Lung (tissue), 12 donors: ENCODE data around the gene ACBD5. TPM values are rescaled to one million over a fixed set of nuclear protein-coding genes. Genes with fewer than 3 reads are reported as not detected.

ENCODE experiments used
- ATAC-seq: fragments of 200-7000 bp; cut with Tn5 transposase; one replicate; pipeline ENCODE4 v1.9.1; 2020; ENCODE audit warnings: moderate number of reproducible peaks; ENCODE audit not compliant: insufficient read depth, low FRiP score
- DNase-seq, 3 donors: peaks; one replicate each; pipeline ENCODE4 v3.0.0-alpha.2; 2013 to 2017
- H3K27ac ChIP-seq, 2 donors: one replicate each; pipeline ENCODE4 v1.5.1; 2013; ENCODE audit warnings: mild to moderate bottlenecking in 2 of 2, moderate library complexity in 2 of 2, control low read depth in 1 of 2, inconsistent platforms in 1 of 2, low read depth in 1 of 2, low read length in 1 of 2
- H3K27me3 ChIP-seq, 3 donors: one replicate each; pipeline ENCODE4 v1.5.1; 2013; ENCODE audit warnings: low read length in 2 of 3; ENCODE audit not compliant: control insufficient read depth in 3 of 3, insufficient read depth in 3 of 3
- H3K36me3 ChIP-seq, 4 donors: one replicate each; pipeline ENCODE4 v1.5.1; 2013; ENCODE audit warnings: low read length in 4 of 4, mild to moderate bottlenecking in 1 of 4, moderate library complexity in 1 of 4; ENCODE audit not compliant: control insufficient read depth in 4 of 4, insufficient read depth in 4 of 4
- H3K4me1 ChIP-seq, 5 donors: one replicate each; pipeline ENCODE4 v1.5.1; 2013; ENCODE audit warnings: low read length in 5 of 5, mild to moderate bottlenecking in 2 of 5, moderate library complexity in 1 of 5; ENCODE audit not compliant: control insufficient read depth in 5 of 5, insufficient read depth in 5 of 5
- H3K4me3 ChIP-seq: one replicate; pipeline ENCODE4 v1.5.1; 2013; ENCODE audit warnings: mild to moderate bottlenecking, control low read depth, moderate library complexity
- H3K9ac ChIP-seq, 2 donors: one replicate each; pipeline ENCODE4 v1.5.1; 2013; ENCODE audit warnings: low read length in 2 of 2, control low read depth in 1 of 2; ENCODE audit not compliant: insufficient read depth in 1 of 2
- H3K9me3 ChIP-seq, 4 donors: one replicate each; pipeline ENCODE4 v1.5.1; 2013; ENCODE audit warnings: low read length in 3 of 4, mild to moderate bottlenecking in 1 of 4, moderate library complexity in 1 of 4; ENCODE audit not compliant: control insufficient read depth in 4 of 4, insufficient read depth in 3 of 4
- CTCF ChIP-seq: IDR thresholded peaks from 2 replicates; pipeline ENCODE4 v1.5.1; 2012; ENCODE audit warnings: mild to moderate bottlenecking; ENCODE audit errors: control extremely low read depth, extremely low read depth
- WGBS, 2 donors: extraction: QIAGEN DNeasy Blood & Tissue Kit; methylation state at CpG; one replicate each; pipeline ENCODE4 v1.1.7; 2013; 5-methylcytosine and 5-hydroxymethylcytosine counted together
- polyA plus RNA-seq, 2 donors: library from polyadenylated mRNA; stranded (reverse); fragments of 200-250 nt; gene quantifications; one replicate each; pipeline ENCODE4 v1.2.1, GENCODE V29; 2013
- total RNA-seq, 2 donors: library from RNA; depleted of rRNA in 1 of 2; stranded (reverse); fragments of >200 nt in 1 of 2; gene quantifications; one replicate each; pipeline ENCODE4 v1.2.1, GENCODE V29; 2014 to 2021
- donor health status: control.
- donor health status: control.
- donor health status: Bipolar disorder and iron deficiency.
- donor health status: healthy.
- donor health status: DM: yes; HTN: yes; CAD: no.

ACBD5 gene
- total and polyA plus RNA-seq, 4 donors: 10.4 to 25.3 (median 17.3) TPM

- H3K27me3 ChIP-seq: no peaks in the 10 kb centered on the region
- H3K9me3 ChIP-seq: no peaks in the 10 kb centered on the region
- no peak overlapping the region for H3K9ac ChIP-seq
- no peaks in the 10 kb centered on the region for H3K36me3 ChIP-seq
- H3K27ac ChIP-seq: no peak overlapping the region
- H3K4me1 ChIP-seq: peaks cover 0 to 14% (median 7%) of the 10 kb centered on the region in 5 donors
- ATAC-seq: no peak
- no peak for TF ChIP-seq CTCF
- DNase-seq: no peak
- 26 to 92% methylated on average over 1 of the region's 1 CpG for WGBS, 2 donors
- H3K4me3 ChIP-seq: no peak overlapping the region
These were observed 4.4 kb upstream of the ACBD5 start for GRCh38 chr10:27244976-27245375.

GRCh38 chr10:27242951-27243551 is 2.5 kb upstream of the ACBD5 start:
- TF ChIP-seq CTCF: no peak
- peak overlapping the region; percentile 32 for H3K4me3 ChIP-seq
- peak; percentile 75 to 88 (median 87) for DNase-seq
- 14 to 20% methylated on average over 12 of the region's 12 CpGs for WGBS, 2 donors
- peak; percentile 23 for ATAC-seq
- peak overlapping the region; percentile 69 to 86 for H3K9ac ChIP-seq
- peaks cover 0 to 14% (median 7%) of the 10 kb centered on the region in 5 donors for H3K4me1 ChIP-seq
- peak overlapping the region; percentile 61 to 83 for H3K27ac ChIP-seq
- no peaks in the 10 kb centered on the region for H3K27me3 ChIP-seq
- no peaks in the 10 kb centered on the region for H3K36me3 ChIP-seq
- no peaks in the 10 kb centered on the region for H3K9me3 ChIP-seq

- no peak for DNase-seq
- WGBS, 2 donors: 0% methylated on average over 6 of the region's 6 CpGs
- Histone ChIP-seq H3K27ac (peak overlapping the region; percentile 89 to 97), H3K4me3 (peak overlapping the region; percentile 32), H3K9me3 (no peaks in the 10 kb centered on the region), H3K4me1 (peaks cover 0 to 14% (median 7%) of the 10 kb centered on the region in 5 donors), H3K9ac (peak overlapping the region; percentile 69 to 86), H3K36me3 (no peaks in the 10 kb centered on the region), H3K27me3 (no peaks in the 10 kb centered on the region)
- ATAC-seq: no peak
- TF ChIP-seq CTCF: no peak
These were observed 1.9 kb upstream of the ACBD5 start for GRCh38 chr10:27242473-27242950.
